Spleen (tissue), 7 donors: ENCODE measurements around the gene KRTAP10-8.

Source experiments
- CTCF ChIP-seq, 11 experiments: fragments of 200-600 bp in 7 of 11; fragments of 450-650 bp in 4 of 11; sonication (generic) in 4 of 11; IDR thresholded peaks in 8 of 11; conservative IDR thresholded peaks in 3 of 11; 1 replicate in 7 of 11; 2 replicates in 4 of 11; pipeline versions ENCODE4 v1.4.0 to v1.8.0; 2016 to 2021; ENCODE audit warnings: antibody characterized with exemption in 11 of 11, inconsistent platforms in 4 of 11, mild to moderate bottlenecking in 1 of 11
- POLR2A ChIP-seq, 3 donors: fragments of 450-650 bp; IDR thresholded peaks; one replicate each; pipeline ENCODE4 v1.5.1; 2017; ENCODE audit warnings: antibody characterized with exemption in 3 of 3, mild to moderate bottlenecking in 1 of 3
- donor health status: DM: no; HTN: no; CAD: no; lungs with moderate emphysema.
- donor health status: DM: no; HTN: no; CAD: no.
- donor health status: DM: no; HTN: no; CAD: no.

- TF ChIP-seq POLR2A (IDR thresholded peaks at IDR 0.05) (no peak), CTCF (IDR thresholded peaks at IDR 0.05 in 8 of 11, conservative IDR thresholded peaks at IDR 0.05 in 3 of 11) (no peak)
These were observed 28.9 kb downstream of the KRTAP10-8 start for GRCh38 chr21:44640761-44641160.
